Measurements from ENCODE around the gene ABCA7.

DNA sequence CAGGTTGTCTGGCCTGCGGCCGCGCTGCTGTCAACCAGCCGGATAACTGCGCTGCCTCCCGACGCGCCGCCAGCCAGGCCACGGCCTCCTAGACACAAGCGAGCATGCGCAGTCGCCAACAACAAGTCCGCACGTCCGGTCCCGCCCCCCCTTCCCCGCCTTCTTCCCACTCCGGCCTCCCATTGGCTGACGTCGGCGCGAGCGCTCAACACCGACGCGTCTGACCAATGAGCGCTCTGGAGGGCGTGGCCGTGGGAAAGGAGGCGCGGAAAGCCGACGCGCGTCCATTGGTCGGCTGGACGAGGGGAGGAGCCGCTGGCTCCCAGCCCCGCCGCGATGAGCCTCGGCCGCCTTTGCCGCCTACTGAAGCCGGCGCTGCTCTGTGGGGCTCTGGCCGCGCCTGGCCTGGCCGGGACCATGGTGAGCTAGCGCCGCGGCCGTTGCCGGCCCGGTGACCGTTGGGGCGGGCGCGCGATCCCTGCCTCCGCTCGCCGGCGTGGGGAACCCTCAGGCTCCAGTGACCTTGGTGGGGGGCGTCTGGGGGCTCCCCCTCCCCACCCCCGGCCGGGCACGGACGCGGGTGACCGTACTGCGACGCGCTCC lies 63.9 kb downstream of the ABCA7 start, which contains the start of gene GPX4:
- TF ChIP-seq, protein P1, sequence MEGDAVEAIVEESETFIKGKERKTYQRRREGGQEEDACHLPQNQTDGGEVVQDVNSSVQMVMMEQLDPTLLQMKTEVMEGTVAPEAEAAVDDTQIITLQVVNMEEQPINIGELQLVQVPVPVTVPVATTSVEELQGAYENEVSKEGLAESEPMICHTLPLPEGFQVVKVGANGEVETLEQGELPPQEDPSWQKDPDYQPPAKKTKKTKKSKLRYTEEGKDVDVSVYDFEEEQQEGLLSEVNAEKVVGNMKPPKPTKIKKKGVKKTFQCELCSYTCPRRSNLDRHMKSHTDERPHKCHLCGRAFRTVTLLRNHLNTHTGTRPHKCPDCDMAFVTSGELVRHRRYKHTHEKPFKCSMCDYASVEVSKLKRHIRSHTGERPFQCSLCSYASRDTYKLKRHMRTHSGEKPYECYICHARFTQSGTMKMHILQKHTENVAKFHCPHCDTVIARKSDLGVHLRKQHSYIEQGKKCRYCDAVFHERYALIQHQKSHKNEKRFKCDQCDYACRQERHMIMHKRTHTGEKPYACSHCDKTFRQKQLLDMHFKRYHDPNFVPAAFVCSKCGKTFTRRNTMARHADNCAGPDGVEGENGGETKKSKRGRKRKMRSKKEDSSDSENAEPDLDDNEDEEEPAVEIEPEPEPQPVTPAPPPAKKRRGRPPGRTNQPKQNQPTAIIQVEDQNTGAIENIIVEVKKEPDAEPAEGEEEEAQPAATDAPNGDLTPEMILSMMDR (IDR thresholded peaks at IDR 0.05) = no peak
- TF ChIP-seq POLR2A (IDR thresholded peaks at IDR 0.05) = peak; percentile 97 to 99

All from adrenal gland (tissue), 5 donors.